Measurements from ENCODE around the gene CCDC9.

Gene CCDC9

DNA sequence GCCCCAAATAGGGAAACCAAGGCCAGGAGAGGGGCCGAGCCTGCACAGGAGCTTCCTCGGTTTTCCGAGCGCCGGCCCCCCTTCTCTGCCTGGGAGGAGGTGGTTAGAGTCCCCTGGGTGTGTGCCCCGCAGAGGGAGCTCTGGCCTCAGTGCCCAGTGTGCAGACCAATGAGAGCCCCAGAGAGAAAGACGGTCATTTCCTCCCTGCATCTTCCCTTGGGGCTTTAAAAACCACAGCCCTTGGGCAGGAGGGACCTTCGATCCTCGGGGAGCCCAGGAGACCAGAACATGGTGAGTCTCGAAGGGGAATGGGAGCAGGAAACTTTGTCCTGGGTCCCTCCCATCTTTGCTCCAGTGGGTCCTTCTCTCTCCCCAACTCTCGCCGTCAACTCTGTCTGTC, 53.3 kb downstream of the CCDC9 start, which contains the start of gene C5AR1:
Gene C5AR1 (plus strand): TSS at position 254 of the 400 bp plus-strand sequence. CDS start 35 bp downstream, at position 289.
- Histone ChIP-seq H3K4me2 (ENCODE audit: low read length) (no peak within 1 kb of the TSS), H3K27ac (peak within 1 kb of the TSS; percentile 4), H3K4me1 (peaks cover 4% of the 10 kb centered on the region), H3K9me3 (ENCODE audit: control insufficient read depth, low read length) (no peaks in the 10 kb centered on the region), H2AFZ (no peak within 1 kb of the TSS), H3K9ac (no peak within 1 kb of the TSS), H3K4me3 (ENCODE audit: low read depth, low read length) (no peak within 1 kb of the TSS), H3K36me3 (ENCODE audit: control insufficient read depth, insufficient read depth, low read length) (no peaks in the 10 kb centered on the region), H3K79me2 (no peaks in the 10 kb centered on the region), H3K27me3 (ENCODE audit: control insufficient read depth, insufficient read depth, low read length) (no peaks in the 10 kb centered on the region)
- TF ChIP-seq, protein P1, sequence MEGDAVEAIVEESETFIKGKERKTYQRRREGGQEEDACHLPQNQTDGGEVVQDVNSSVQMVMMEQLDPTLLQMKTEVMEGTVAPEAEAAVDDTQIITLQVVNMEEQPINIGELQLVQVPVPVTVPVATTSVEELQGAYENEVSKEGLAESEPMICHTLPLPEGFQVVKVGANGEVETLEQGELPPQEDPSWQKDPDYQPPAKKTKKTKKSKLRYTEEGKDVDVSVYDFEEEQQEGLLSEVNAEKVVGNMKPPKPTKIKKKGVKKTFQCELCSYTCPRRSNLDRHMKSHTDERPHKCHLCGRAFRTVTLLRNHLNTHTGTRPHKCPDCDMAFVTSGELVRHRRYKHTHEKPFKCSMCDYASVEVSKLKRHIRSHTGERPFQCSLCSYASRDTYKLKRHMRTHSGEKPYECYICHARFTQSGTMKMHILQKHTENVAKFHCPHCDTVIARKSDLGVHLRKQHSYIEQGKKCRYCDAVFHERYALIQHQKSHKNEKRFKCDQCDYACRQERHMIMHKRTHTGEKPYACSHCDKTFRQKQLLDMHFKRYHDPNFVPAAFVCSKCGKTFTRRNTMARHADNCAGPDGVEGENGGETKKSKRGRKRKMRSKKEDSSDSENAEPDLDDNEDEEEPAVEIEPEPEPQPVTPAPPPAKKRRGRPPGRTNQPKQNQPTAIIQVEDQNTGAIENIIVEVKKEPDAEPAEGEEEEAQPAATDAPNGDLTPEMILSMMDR (IDR thresholded peaks at IDR 0.05): no peak

DNA sequence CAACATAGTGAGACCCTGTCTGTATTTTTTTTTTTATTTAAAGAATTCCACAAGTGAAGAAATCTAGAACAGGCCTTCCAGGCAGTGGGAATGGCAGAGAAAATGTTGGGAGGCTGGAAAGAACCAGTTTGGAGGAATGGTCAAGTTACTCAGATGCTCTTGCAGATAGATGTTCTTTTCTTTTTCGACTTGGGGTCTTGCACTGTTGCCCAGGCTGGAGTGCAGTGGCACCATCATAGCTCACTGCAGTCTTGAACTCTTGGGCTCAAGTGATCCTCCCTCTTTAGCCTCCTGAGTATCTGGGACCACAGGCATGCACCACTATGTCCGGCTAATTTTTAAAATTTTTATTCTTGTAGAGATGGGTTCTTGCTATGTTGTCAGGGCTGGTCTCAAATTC, 54.0 kb downstream of the CCDC9 start:
- Histone ChIP-seq H3K4me1 (peaks cover 2% of the 10 kb centered on the region), H3K36me3 (ENCODE audit: control insufficient read depth, insufficient read depth, low read length) (no peaks in the 10 kb centered on the region), H3K4me3 (ENCODE audit: low read depth, low read length) (no peak overlapping the region), H3K9me3 (ENCODE audit: control insufficient read depth, low read length) (no peaks in the 10 kb centered on the region), H3K27ac (peak overlapping the region; percentile 4), H3K27me3 (ENCODE audit: control insufficient read depth, insufficient read depth, low read length) (no peaks in the 10 kb centered on the region), H2AFZ (no peak overlapping the region), H3K9ac (no peak overlapping the region), H3K79me2 (no peaks in the 10 kb centered on the region), H3K4me2 (ENCODE audit: low read length) (no peak overlapping the region)
- TF ChIP-seq, protein P1 (IDR thresholded peaks at IDR 0.05): no peak

DNA sequence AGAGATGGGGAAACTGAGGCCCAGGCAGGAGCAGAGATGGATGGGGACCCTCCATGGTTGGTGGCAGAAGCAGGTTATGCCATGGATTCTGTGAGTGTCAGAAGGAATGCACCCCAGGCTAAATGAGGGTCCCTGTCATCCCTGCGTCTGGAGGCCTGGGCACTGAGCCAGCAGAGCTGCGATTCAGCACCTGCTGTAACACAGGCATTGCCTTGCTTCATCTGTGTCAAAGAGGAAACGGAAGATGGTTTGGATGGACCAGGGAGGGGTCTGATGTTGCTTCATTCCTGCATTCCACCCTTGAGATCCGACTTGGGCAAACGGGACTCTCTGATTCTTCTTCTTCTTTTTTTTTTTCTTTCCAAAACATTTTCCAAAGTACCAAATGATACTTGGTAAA, 54.5 kb downstream of the CCDC9 start:
- Histone ChIP-seq H3K9ac (no peak overlapping the region), H3K79me2 (no peaks in the 10 kb centered on the region), H3K4me1 (no peaks in the 10 kb centered on the region), H2AFZ (no peak overlapping the region), H3K4me2 (ENCODE audit: low read length) (no peak overlapping the region), H3K9me3 (ENCODE audit: control insufficient read depth, low read length) (no peaks in the 10 kb centered on the region), H3K4me3 (ENCODE audit: low read depth, low read length) (no peak overlapping the region), H3K27me3 (ENCODE audit: control insufficient read depth, insufficient read depth, low read length) (no peaks in the 10 kb centered on the region), H3K27ac (no peak overlapping the region), H3K36me3 (ENCODE audit: control insufficient read depth, insufficient read depth, low read length) (no peaks in the 10 kb centered on the region)
- TF ChIP-seq, protein P1 (IDR thresholded peaks at IDR 0.05): no peak

DNA sequence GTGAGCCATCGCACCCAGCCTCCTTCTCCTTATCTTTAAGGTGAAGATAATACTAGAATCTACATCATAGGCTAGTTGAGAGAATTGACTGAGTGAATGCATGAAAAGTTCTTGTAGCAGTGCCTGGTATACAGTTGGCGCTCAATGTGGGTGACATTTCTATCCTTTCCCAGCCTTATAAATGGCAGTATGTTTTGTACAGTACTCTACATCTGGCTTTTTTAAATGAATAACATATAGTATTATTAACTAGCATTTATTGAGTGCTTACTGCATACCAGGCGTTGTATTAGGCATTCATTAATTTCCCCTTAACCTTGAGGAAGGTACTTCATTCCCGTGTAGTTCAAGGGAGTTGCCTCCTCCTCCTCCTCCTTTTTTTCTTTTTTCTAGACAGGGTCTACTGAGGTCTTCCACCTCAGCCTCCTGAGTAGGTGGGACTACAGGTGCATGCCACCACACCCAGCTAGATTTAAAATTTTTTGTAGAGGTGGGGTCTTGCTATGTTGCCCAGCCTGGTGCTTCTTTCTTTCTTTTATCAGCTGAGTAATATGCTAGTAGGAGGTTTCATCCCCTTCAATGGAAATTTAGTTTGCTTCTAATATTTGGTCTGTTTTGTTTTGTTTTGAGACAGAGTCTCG, 56.2 kb downstream of the CCDC9 start:
- Histone ChIP-seq H3K4me3 (ENCODE audit: low read depth, low read length) (no peak overlapping the region), H3K27ac (no peak overlapping the region), H3K4me1 (no peaks in the 10 kb centered on the region), H3K79me2 (no peaks in the 10 kb centered on the region), H3K27me3 (ENCODE audit: control insufficient read depth, insufficient read depth, low read length) (no peaks in the 10 kb centered on the region), H3K4me2 (ENCODE audit: low read length) (no peak overlapping the region), H2AFZ (no peak overlapping the region), H3K36me3 (ENCODE audit: control insufficient read depth, insufficient read depth, low read length) (no peaks in the 10 kb centered on the region), H3K9ac (no peak overlapping the region), H3K9me3 (ENCODE audit: control insufficient read depth, low read length) (no peaks in the 10 kb centered on the region)
- TF ChIP-seq, protein P1 (IDR thresholded peaks at IDR 0.05): no peak

DNA sequence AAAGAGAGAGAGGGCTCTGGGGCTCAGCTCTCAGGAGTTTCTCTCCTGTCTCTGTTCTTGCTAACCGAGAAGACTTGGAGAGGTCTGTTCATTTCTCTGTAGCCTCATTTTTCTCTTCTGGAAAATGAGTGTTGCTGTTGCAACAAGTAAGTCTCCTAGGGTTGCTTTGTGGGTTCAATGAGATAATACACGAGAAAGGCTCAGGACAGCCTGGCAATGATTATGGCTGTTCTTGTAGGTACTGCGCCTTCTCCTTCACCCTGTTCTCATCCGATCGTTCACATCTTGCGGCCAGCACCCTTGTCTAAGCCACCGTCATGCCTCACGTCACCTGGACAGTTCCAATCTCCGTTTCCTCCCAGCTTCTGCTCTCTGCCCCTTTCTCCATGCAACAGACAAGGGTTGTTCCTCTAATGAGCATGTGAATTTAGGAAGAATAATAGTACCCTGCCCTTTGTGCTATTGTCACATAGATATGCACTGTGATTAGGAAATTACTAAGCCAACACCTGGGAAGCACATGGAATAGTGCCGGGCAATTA, 57.5 kb downstream of the CCDC9 start:
- no peaks in the 10 kb centered on the region for H3K27me3 ChIP-seq (ENCODE audit: control insufficient read depth, insufficient read depth, low read length)
- no peak overlapping the region for H3K4me2 ChIP-seq (ENCODE audit: low read length)
- H3K36me3 ChIP-seq (ENCODE audit: control insufficient read depth, insufficient read depth, low read length): no peaks in the 10 kb centered on the region
- H3K9ac ChIP-seq: no peak overlapping the region
- no peaks in the 10 kb centered on the region for H3K4me1 ChIP-seq
- H2AFZ ChIP-seq: no peak overlapping the region
- H3K79me2 ChIP-seq: no peaks in the 10 kb centered on the region
- H3K27ac ChIP-seq: no peak overlapping the region
- no peaks in the 10 kb centered on the region for H3K9me3 ChIP-seq (ENCODE audit: control insufficient read depth, low read length)
- TF ChIP-seq, protein P1 (IDR thresholded peaks at IDR 0.05): no peak
- no peak overlapping the region for H3K4me3 ChIP-seq (ENCODE audit: low read depth, low read length)
